ENCODE measurements around the gene SPTLC2.
A peak's percentile ranks its signal among the peaks of the same experiment; 100 is the strongest.

SPTLC2 gene

DNA sequence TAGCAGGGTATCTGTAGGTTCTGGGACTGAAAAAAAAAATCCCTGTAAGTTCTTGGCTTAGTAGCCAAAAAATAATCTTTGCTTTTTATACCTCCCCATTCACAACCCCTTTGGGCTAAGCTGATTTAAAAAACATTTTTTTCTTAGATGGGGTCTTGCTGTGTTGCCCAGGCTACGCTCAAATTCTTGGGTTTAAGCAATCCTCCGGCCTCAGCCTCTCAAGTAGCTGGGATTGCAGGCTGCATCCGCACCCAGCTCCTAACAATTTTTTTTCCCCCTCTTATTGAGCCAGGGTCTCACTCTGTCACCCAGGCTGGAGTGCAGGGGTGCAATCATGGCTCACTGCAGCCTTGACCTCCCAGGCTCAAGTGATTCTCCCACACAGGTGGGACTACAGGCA is 108.7 kb downstream of the SPTLC2 start:
- DNase-seq (ENCODE audit: low read depth in 2 of 2, low spot score in 1 of 2): no peak

DNA sequence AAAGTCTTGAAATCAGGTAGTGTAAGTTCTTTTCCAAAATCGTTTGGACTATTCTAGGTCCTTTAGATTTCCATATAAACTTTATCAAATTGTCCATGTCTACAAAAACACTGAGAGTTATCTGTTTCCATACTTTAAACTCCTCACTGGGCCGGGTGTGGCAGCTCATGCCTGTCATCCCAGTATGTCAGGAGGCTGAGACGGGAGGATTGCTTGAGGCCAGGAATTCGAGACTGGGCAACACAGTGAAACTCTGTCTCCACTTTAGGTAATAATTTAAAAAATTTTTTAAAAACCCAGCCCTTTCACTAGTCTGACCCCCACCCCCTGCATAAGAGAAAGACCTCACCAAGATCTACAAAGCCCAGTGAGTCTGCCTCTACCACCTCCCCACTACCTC is 111.4 kb downstream of the SPTLC2 start:
- DNase-seq (ENCODE audit: low read depth in 2 of 2, low spot score in 1 of 2): no peak

DNA sequence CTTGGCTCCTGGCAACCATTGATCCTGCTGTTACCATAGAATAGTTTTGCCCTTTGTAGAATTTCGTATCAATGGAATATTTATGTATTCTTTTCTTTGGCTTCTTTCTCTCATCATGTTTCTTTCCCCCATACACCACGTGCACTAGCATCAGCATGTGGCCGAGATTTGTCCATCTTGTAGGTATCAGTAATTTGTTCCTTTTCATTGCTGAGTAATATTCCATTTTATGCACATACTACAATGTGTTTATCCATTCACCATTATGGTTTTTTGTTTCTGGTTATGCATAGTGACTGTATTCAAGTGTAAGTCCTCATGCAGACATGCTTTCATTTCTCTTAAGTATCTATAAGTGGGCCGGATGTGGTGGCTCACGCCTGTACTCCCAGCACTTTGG is 113.3 kb downstream of the SPTLC2 start:
- DNase-seq (ENCODE audit: low read depth in 2 of 2, low spot score in 1 of 2): no peak

DNA sequence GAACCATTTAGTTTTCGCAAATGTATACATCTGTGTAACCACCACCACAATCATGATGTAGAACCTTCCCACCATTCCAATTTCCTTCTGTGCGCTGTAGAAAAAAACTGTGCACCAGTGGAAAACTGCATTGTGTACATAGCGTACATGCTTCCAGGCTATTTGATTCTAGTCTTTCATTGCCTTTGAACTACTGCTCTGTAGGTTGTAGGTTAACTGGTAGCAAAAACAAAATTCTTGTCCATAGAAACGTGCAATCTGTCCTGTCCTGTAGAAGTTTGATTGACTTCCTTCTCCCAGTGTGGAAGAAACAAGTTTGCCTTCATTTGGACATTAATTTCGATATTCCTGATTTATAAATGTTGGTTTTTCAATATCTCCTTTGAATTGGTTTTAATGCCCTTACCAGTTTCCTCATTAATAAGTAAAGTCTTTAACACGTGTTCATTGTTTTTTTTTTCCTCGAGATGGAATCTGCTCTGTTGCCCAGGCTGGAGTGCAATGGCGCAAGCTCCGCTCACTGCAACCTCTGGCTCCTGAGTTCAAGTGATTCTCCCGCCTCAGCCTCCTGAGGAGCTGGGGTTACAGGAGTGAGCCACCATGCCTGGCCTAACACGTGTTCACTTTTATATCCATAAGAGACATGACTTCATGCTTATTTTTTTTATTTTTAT is 114.2 kb downstream of the SPTLC2 start:
- no peak for DNase-seq (ENCODE audit: low read depth in 2 of 2, low spot score in 1 of 2)

DNA sequence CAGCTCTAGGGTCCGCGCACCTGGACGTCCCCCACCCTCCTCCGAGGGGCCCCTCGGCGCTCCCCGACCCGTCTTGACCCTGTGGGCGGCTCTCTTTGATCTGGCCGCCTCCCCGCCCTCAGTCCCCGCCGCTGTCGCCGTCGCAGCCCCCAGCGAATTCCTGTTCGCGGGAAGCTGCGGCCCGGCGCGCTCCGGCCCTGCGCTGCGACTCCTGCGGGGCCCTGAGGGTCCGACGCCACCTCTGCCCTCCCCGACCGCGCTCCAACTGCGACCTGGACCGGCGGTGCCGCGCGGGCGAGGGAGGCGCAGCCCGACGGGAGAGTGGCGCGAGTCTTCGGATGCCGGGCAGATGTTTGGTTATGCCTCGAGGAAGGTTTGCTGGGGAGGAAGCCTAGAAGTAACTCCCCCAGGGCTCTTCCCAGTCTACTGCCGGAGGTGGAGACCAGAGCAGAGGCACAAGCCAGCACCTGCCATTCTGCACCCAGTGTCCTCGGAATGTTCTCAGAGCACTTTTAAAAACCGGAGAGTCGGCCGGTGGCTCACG is 117.4 kb downstream of the SPTLC2 start:
- no peak for DNase-seq (ENCODE audit: low read depth in 2 of 2, low spot score in 1 of 2)

DNA sequence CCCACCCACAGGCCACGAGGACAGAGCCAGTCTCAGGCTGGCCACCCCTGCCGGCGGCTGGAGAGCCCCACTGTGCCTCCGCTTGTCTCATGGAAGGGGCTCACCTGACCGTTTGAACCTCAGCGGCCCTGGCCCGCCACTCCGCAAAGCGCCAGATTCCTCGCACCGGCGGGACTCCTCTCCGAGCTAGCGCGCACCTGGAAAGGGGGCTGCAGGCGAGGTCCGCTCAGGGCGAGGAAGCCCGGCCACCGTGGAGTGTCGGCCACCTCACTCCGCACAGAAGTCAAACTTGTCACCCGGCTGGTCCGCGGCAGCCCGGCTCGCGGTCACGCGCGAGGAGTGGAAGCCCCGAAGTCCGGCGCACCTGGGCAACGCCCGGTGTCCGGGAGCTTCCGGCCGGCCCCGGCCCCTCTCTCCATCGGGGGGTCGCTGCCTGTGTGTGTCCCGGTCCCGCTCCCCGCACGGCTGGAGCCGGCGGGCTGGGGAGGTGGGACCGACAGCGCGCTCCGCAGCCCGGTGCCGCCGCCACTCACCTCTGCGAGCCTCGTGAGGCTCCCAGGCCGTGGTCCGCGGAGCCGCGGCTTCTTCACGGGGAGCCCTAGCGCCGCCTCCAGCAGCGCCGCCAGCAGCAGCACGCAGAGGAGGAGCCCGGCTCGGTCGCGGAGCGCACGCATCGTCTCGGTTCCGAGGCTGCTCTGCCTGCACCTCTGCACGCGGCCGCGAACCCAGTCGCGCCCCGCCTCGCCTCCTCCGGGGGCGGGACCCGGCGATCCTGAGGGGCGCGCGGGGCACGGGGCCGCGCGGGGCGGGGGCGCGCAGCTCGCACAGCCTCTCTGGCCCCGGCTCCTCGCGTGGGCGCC is 118.1 kb downstream of the SPTLC2 start, which contains the start of gene ISM2:
ISM2 (minus strand) TSS at position 697 of the 860 bp plus-strand sequence; CDS start at position 674, 23 bp downstream.
- DNase-seq (ENCODE audit: low read depth in 2 of 2, low spot score in 1 of 2): peak in 1 of 2 donors; percentile 14

DNA sequence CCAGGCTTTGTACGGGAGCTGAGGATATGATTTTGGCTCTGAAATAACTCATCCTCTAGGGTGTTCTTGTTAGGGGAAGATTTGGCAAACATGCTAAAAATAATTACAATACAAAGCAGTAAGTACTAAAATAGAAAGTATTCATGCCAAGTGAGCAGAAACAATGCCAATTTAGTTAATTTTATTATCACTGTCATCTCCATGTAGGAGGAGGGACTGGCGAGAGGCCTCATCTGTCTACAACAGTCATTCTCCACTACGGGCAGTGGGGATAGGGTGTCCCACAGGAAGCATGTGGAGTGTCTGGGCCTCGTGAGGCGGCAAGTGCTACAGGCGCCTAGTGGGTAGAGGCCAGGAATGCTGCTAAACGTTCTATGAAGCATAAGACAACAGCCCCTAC is 121.1 kb downstream of the SPTLC2 start:
- no peak for DNase-seq (ENCODE audit: low read depth in 2 of 2, low spot score in 1 of 2)

DNA sequence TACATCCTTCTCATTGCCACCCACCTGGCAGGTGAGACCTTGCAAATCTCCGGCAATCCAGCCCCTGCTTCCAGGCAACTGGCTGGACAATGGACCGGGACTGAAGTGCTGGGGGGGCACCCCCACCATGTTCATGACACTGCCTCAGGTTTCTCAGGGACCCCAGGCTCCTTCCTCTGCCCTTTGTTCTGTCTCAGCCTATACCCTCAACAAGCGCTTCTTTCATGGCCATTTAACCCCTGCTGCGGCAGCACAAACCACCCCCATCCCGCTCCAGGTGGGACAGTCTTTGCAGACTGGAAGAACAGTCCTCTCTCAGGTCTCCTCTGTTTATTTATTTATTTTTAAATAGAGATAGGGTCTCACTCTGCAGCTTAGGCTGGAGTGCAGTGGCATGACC is 125.4 kb downstream of the SPTLC2 start:
- no peak for DNase-seq (ENCODE audit: low read depth in 2 of 2, low spot score in 1 of 2)

DNA sequence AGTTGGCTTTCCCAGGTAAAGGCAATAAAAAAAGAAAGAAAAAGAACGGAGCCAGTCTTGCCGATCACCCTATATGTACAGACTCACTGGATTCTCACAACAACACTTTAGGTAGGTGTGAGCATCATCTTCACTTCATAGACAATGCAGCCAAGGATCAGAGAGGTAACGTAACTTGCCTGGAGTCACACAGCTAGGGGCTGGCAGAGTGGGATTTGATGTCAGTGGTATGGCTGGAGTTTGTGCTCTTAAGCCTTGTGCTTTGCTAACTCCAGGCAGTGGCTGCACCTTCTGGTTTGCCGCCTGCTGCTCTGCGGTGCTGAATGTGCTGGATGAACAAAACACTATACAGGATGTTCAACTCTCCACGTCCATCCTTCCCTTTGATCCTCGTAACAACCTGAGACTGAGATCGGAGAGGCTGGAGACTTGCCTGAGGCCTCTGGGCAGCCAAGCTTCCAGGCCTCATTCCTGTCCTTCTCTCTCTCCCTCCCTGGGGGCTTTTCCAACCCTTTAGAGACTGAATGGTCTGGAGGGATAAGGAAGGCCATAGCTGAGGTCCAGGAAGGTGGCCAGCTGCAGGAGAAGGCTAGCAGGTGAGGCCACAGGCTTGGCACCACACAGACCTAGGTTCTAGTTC is 126.0 kb downstream of the SPTLC2 start:
- DNase-seq (ENCODE audit: low read depth in 2 of 2, low spot score in 1 of 2): no peak

DNA sequence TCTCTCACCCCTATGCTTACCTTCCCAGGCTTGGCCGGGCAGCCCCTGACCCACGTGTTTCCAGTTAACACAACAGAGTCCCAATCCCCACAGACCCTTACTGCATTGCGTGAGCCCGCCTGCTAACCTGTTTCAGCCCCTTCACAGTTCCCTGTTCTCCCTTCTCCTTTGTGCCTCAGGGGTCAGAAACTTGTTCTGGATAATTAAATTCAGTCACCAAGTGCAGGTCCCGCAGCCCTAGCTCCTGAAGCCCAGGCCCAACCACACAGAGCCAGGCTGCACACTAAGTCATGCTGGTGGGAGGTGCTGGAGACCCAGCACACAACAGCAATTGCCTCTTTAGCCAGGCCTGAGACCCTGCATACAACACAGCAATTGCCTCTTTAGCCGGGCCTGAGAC is 127.4 kb downstream of the SPTLC2 start:
- DNase-seq (ENCODE audit: low read depth in 2 of 2, low spot score in 1 of 2): no peak

DNA sequence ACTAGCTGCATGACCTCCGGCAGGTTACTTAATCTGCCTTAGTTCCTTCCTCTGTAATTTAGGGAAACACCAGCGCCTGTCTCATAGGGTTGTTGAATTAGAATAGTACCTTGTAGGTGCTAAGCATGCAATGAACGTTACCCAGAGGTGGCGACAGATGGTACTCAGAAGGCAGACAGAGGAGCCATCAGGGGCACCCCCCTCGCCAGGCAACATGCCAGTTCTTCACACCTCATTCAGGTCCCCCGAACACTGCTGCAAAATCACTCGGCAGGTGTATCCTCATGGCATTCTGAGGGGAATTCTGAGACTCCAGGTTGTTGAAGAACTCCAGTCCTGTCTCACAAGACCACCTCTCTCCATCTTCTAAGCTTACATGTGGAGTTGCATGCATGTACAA is 127.9 kb downstream of the SPTLC2 start:
- no peak for DNase-seq (ENCODE audit: low read depth in 2 of 2, low spot score in 1 of 2)

DNA sequence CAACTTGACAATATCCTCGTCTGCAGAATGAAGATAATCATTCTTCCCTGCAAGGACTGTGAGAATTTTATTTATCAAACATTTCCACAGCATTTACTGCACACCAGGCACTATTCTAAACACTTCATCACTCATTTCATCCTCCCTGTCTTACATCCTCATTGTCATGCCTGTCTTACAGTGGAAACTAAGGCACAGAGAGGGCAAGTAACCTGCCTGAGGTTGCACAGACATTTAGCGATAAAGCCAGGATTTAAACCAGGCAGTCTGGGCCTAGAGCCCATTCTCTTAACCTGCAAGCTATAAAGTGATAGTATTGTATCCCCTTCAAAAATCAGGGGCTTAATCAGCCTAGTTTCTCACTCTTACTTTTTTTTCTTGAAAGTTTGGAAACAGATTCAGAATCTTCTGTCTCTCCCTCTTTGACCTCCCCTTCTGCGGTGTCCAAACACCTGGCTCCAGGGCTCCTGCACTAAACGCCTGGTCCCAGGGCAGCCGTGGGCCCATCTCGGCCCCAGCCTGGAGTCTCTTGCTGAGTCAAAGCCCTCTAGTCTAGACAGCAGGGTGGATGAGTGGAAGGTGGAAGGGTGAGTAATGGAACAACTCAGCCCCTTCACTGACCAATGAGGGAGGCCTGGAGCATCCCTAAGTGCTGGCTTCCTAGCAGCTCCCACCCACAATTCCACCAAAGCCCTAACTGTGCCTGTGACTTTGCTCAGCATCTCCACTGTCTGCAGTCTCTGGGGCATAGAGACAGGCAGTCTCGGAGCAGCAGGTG is 130.3 kb downstream of the SPTLC2 start:
- no peak for DNase-seq (ENCODE audit: low read depth in 2 of 2, low spot score in 1 of 2)

DNA sequence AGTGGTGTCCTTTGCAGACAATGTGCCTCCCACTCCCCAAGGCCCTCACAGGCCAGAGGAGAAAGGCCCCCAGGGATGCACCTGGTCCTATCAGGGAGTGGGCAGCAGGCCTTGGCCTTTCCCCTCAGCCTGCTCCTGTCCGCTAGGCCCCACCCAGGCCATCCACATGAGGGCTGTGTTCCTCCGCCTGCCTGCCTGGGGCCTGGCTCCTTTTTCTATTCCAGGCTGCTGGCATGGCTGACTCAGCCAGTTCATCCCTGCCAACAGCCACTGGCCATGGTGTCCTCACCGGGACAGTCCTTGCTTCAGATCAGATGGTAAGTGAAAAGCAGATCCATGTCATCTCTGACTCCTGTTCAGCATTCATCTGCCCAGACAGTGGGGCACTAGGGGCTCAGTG is 131.2 kb downstream of the SPTLC2 start:
- no peak for DNase-seq (ENCODE audit: low read depth in 2 of 2, low spot score in 1 of 2)

DNA sequence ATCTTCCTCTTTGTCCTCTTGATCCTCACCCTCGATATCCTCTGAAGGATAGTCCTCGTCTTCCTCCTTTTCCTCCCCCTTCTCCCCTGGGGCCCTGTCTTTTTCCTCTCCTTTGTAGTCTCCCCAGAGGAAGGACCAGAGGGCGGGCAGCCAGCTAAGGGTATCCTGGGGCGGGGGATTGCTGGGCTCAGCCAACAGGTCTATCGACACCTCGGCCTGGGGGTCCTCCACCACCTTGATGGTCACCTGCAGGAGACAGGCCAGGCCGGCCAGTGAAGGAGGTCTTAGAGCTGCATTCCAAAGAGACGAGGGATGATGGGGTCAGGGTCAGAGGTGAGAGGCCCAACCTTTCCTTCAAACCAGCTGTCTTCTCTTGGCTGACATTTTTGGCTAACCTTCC is 134.0 kb downstream of the SPTLC2 start:
- DNase-seq (ENCODE audit: low read depth in 2 of 2, low spot score in 1 of 2): no peak

DNA sequence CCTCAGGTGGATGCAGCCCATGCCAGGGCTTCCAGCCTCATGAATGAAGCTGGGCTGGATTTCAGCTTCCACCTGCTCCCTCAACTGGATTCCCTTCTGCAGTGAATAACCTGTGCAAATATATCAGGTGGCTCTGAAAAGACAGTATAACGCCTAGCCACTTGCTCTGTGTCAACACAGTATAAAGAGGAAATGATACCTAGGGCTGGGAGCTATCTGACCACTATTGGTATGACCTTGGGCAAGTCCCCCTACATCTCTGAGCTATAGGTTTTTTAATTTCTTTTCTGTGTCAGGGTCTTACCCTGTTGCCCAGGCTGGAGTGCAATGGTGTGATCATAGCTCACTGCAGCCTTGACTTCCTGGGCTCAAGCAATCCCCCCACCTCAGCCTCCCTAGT is 137.6 kb downstream of the SPTLC2 start:
- DNase-seq (ENCODE audit: low read depth in 2 of 2, low spot score in 1 of 2): no peak

DNA sequence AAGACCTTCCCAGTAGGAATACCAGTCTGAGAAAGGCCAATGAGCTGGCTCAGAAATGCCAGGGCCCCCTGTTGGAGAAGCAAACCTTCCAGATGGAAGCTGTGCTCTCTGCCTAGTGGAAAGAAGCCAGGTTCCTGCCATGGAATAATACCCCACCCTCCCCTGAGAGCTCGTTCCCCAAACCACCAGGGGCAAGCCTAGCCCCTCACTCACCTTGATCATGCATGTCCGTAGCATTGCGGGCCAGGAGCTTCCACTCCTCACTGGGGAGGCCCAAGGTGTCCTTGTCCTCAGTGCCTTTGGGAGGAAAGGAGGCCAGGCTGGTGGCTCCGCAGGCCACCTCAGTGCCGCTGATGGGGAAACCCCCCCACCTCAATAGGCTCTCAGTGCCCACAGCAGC is 138.4 kb downstream of the SPTLC2 start:
- no peak for DNase-seq (ENCODE audit: low read depth in 2 of 2, low spot score in 1 of 2)

DNA sequence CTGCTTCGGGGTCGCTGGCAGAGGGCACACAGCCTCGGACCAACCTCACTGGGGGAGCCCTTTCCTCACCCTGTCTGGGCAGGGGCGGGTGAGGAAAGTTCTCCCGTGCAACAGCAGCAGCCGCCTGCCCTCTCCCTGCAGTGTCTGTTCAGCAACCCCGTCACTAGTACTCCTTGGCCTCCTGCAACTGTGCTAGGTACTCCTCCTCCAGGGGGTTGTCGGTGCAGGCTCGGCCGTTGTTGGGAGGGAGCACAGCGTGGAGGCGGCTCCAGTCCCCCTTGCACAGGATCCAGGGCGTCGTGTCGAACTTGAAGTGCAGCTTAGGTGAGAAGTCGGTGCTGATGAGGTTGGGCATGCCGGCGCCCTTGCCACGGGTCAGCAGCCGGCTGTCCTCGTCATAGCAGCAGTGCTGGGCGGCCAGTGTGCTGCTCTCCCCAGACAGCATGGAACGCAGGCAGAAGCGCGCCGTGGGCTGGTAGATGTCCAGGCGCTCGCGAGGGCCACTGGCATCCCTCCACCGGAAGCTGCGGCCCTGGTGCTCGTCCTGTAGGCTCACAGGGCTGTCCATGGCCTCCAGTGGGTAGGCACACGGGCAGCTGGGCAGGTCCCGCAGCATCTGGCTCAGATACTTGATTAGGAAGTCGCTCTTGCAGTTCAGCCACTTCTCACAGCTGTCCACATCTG is 140.9 kb downstream of the SPTLC2 start:
- no peak for DNase-seq (ENCODE audit: low read depth in 2 of 2, low spot score in 1 of 2)

DNA sequence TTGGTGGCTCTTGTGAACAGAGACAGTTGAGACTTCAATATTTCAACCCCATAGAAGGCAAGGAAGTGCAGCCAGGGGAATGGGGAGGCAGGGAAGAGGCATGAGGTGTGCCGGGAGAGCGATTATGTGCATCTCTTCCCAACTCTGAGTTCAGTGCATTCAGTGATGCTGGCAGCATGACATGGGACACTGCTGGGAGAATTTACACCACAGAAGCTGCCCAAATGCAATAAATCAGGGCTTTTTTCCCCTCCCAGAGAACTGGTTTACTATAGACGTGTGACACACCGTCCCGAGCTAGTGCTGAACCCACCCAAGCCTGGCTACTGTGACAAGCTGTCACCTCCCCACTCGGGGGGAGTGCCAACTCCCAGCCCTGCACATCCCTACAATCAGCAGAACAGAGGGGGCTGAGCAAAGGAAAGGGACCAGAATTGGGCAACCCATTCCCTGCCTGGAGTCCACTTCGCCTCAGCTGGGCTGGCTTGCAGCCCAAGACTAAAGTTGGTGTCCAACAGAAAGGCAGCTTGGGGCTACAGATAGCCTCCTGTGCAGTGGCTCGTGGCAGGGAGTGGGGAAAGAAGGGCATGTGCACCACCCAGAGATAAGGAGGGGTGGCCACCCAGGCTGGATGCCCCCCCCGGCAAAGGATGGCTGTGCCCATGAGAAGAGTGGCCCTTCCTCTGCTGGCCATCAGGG is 141.8 kb downstream of the SPTLC2 start:
- DNase-seq (ENCODE audit: low read depth in 2 of 2, low spot score in 1 of 2): no peak

DNA sequence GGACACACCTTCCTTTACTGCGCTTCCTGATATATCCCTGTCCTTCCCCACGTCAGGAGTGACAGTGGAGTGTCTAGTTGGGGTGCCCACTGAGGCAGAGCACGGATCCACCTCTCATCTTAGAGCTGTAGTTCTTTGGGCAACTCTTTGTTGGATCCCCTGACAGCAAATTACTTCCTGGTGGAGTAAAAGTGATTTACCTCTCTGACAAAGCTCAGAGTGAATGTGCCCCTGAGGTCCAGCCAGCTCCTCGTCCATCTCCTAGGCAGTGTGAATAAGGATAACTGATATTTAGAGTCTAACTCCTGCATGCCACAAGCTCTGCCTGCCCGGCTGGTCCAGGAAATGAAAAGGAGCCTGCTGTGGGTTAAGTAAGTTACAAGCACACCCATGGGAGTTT is 142.5 kb downstream of the SPTLC2 start:
- DNase-seq (ENCODE audit: low read depth in 2 of 2, low spot score in 1 of 2): no peak
